ENCODE measurements around the gene KRT5.

DNA sequence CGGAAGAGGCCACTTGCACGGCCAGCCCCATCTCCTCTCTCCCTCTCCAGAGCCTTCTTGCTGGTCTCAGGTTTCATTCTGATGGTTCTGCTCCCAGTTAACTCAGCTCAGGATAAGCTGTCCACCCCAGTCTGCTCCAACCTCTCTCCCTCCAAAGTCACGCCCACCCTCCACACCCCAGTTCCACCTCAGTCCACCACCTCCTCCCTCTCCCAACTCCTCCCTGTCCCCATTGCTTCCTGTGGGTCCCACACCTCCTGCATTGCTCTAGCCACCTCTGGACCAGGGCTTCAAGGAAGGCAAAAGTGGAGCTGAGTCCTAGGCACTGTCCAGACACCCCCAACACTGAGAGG is 19.6 kb upstream of the KRT5 start:
- no peak for TF ChIP-seq GABPA (IDR thresholded peaks at IDR 0.05; ENCODE audit: low read depth)
- TF ChIP-seq, protein P1, sequence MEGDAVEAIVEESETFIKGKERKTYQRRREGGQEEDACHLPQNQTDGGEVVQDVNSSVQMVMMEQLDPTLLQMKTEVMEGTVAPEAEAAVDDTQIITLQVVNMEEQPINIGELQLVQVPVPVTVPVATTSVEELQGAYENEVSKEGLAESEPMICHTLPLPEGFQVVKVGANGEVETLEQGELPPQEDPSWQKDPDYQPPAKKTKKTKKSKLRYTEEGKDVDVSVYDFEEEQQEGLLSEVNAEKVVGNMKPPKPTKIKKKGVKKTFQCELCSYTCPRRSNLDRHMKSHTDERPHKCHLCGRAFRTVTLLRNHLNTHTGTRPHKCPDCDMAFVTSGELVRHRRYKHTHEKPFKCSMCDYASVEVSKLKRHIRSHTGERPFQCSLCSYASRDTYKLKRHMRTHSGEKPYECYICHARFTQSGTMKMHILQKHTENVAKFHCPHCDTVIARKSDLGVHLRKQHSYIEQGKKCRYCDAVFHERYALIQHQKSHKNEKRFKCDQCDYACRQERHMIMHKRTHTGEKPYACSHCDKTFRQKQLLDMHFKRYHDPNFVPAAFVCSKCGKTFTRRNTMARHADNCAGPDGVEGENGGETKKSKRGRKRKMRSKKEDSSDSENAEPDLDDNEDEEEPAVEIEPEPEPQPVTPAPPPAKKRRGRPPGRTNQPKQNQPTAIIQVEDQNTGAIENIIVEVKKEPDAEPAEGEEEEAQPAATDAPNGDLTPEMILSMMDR (IDR thresholded peaks at IDR 0.05; ENCODE audit: insufficient read depth, low read length) = no peak
- TF ChIP-seq, protein P2, sequence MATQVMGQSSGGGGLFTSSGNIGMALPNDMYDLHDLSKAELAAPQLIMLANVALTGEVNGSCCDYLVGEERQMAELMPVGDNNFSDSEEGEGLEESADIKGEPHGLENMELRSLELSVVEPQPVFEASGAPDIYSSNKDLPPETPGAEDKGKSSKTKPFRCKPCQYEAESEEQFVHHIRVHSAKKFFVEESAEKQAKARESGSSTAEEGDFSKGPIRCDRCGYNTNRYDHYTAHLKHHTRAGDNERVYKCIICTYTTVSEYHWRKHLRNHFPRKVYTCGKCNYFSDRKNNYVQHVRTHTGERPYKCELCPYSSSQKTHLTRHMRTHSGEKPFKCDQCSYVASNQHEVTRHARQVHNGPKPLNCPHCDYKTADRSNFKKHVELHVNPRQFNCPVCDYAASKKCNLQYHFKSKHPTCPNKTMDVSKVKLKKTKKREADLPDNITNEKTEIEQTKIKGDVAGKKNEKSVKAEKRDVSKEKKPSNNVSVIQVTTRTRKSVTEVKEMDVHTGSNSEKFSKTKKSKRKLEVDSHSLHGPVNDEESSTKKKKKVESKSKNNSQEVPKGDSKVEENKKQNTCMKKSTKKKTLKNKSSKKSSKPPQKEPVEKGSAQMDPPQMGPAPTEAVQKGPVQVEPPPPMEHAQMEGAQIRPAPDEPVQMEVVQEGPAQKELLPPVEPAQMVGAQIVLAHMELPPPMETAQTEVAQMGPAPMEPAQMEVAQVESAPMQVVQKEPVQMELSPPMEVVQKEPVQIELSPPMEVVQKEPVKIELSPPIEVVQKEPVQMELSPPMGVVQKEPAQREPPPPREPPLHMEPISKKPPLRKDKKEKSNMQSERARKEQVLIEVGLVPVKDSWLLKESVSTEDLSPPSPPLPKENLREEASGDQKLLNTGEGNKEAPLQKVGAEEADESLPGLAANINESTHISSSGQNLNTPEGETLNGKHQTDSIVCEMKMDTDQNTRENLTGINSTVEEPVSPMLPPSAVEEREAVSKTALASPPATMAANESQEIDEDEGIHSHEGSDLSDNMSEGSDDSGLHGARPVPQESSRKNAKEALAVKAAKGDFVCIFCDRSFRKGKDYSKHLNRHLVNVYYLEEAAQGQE (IDR thresholded peaks at IDR 0.05; ENCODE audit: insufficient replicate concordance, low read depth) = no peak
- no peak for TF ChIP-seq POLR2AphosphoS5 (IDR thresholded peaks at IDR 0.05; ENCODE audit: low read depth)
- no peak for TF ChIP-seq SPI1 (IDR thresholded peaks at IDR 0.05; ENCODE audit: borderline replicate concordance, low read depth)

Measured in HL-60 (cell line).